Keratinocyte (primary cell): ENCODE data around the gene TFB1M.
"Not testable (repeated sequence)": the region's sequence is repeated elsewhere in the genome, so short reads cannot be mapped to it uniquely, and the experiment has no call there.

ENCODE experiments used
- EZH2 ChIP-seq: IDR thresholded peaks from one replicate; pipeline ENCODE4 v1.6.1; 2012; ENCODE audit warnings: inconsistent platforms, mild to moderate bottlenecking, low read length, moderate library complexity
- TF ChIP-seq, protein P1 (sequence below), 3 experiments: IDR thresholded peaks in 1 of 3; conservative IDR thresholded peaks in 1 of 3; optimal IDR thresholded peaks in 1 of 3; 2 replicates in 2 of 3; 3 replicates in 1 of 3; pipeline versions ENCODE3 to v1.5.1; 2011; ENCODE audit warnings: low read length in 3 of 3, mild to moderate bottlenecking in 3 of 3, moderate library complexity in 2 of 3, control low read depth in 1 of 3, inconsistent platforms in 1 of 3; ENCODE audit not compliant: insufficient read depth in 2 of 3; ENCODE audit errors: extremely low read depth in 1 of 3

DNA sequence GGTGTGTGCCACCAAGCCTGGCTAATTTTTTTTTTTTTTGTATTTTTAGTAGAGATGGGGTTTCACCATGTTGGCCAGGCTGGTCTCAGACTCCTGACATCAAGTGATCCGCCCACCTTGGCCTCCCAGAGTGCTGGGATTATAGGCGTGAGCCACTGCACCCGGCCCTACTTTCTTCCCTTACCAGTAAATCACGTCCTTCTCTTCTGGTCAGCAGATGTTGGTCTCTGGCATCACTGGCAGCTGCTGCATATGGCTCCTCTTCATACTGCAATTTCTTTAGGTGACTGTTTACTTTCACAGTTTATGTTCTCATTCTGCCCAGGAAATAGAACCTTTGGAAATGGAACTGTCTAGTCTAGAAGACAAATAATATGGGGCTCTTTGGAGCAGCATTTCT is 83.3 kb downstream of the TFB1M start:
- TF ChIP-seq, protein P1, sequence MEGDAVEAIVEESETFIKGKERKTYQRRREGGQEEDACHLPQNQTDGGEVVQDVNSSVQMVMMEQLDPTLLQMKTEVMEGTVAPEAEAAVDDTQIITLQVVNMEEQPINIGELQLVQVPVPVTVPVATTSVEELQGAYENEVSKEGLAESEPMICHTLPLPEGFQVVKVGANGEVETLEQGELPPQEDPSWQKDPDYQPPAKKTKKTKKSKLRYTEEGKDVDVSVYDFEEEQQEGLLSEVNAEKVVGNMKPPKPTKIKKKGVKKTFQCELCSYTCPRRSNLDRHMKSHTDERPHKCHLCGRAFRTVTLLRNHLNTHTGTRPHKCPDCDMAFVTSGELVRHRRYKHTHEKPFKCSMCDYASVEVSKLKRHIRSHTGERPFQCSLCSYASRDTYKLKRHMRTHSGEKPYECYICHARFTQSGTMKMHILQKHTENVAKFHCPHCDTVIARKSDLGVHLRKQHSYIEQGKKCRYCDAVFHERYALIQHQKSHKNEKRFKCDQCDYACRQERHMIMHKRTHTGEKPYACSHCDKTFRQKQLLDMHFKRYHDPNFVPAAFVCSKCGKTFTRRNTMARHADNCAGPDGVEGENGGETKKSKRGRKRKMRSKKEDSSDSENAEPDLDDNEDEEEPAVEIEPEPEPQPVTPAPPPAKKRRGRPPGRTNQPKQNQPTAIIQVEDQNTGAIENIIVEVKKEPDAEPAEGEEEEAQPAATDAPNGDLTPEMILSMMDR (optimal IDR thresholded peaks at IDR 0.05 in 1 of 3, IDR thresholded peaks at IDR 0.05 in 1 of 3, conservative IDR thresholded peaks at IDR 0.05 in 1 of 3; ENCODE audit: extremely low read depth in 1 of 3, insufficient read depth in 2 of 3, low read length in 3 of 3), result not testable (repeated sequence)
- TF ChIP-seq EZH2, result not testable (repeated sequence)
